K562 (cell line): ENCODE data around the gene FBXO36. TPM values are rescaled to one million over a fixed set of nuclear protein-coding genes. Genes with fewer than 3 reads are reported as not detected.

ENCODE experiments used
- BCL6 ChIP-seq: fragments of 250-450 bp; sonication (Bioruptor Pico); IDR thresholded peaks from 2 replicates; pipeline ENCODE4 v1.4.0; 2020
- BMI1 ChIP-seq: fragments of 150-350 bp; IDR thresholded peaks from 2 replicates; pipeline ENCODE4 v1.6.1; 2014; ENCODE audit warnings: low read length
- GTF3C2 ChIP-seq: IDR thresholded peaks from 3 replicates; pipeline ENCODE4 v1.6.1; 2011; ENCODE audit warnings: borderline replicate concordance, mild to moderate bottlenecking, moderate library complexity; ENCODE audit not compliant: insufficient read length; ENCODE audit errors: extremely low read depth
- MTA2 ChIP-seq: fragments of 450-650 bp; IDR thresholded peaks from 2 replicates; pipeline ENCODE4 v1.6.1; 2016; ENCODE audit warnings: low read depth
- NFRKB ChIP-seq: fragments of 450-650 bp; IDR thresholded peaks from 2 replicates; pipeline ENCODE4 v1.6.1; 2016; ENCODE audit warnings: low read depth
- PKNOX1 ChIP-seq: fragments of 450-650 bp; IDR thresholded peaks from 2 replicates; pipeline ENCODE4 v1.6.1; 2016
- RHOXF2B ChIP-seq: fragments of 250-450 bp; sonication (Bioruptor Pico); conservative IDR thresholded peaks from 2 replicates; pipeline ENCODE4 v1.5.1; 2021
- SMAD2 ChIP-seq: fragments of 150-350 bp; IDR thresholded peaks from 2 replicates; pipeline ENCODE4 v1.6.1; 2014; ENCODE audit warnings: low read depth, mild to moderate bottlenecking, low read length
- TAF1 ChIP-seq: IDR thresholded peaks from 2 replicates; pipeline ENCODE4 v1.6.1; 2011; ENCODE audit warnings: mild to moderate bottlenecking, low read length, moderate library complexity; ENCODE audit not compliant: insufficient read depth, control insufficient read depth, severe bottlenecking; ENCODE audit errors: extremely low read depth
- TFAM ChIP-seq: fragments of 250-450 bp; sonication (Bioruptor Pico); conservative IDR thresholded peaks from 2 replicates; pipeline ENCODE4 v1.5.0; 2021; ENCODE audit warnings: mild to moderate bottlenecking, moderate library complexity
- YY1 ChIP-seq, 3 experiments: IDR thresholded peaks; 2 replicates each; pipeline ENCODE4 v1.6.1; 2011; ENCODE audit warnings: low read length in 2 of 3, mild to moderate bottlenecking in 2 of 3, moderate library complexity in 2 of 3, borderline replicate concordance in 1 of 3, control low read depth in 1 of 3, low read depth in 1 of 3; ENCODE audit not compliant: insufficient read depth in 3 of 3, insufficient replicate concordance in 2 of 3, control insufficient read depth in 1 of 3, insufficient read length in 1 of 3; ENCODE audit errors: extremely low read depth in 1 of 3
- ZEB2 ChIP-seq: fragments of 450-650 bp; IDR thresholded peaks from 2 replicates; pipeline ENCODE4 v1.6.1; 2016
- ZNF407 ChIP-seq: fragments of 450-650 bp; IDR thresholded peaks from 2 replicates; pipeline ENCODE4 v1.6.1; 2016; ENCODE audit warnings: low read depth
- ZNF764 ChIP-seq: fragments of 250-450 bp; sonication (Bioruptor Pico); IDR thresholded peaks from 2 replicates; pipeline ENCODE4 v1.4.0; 2020; ENCODE audit warnings: low read depth, mild to moderate bottlenecking, moderate library complexity
- polyA plus RNA-seq, 8 experiments: library from polyadenylated mRNA; depleted of rRNA in 4 of 8; stranded (reverse) in 5 of 8; unstranded in 3 of 8; fragments of >200 nt; fragmentation: Nextera tagmentation in 2 of 8; fragmentation: Illumina TruSeq in 1 of 8; extraction: Ambion mirVana in 2 of 8; extraction: Trizol in 1 of 8; gene quantifications; 2 replicates each; pipeline versions ENCODE4 v1.2.1 to v1.2.3, GENCODE V29; 2011 to 2014; ENCODE audit warnings: inconsistent platforms in 1 of 8, missing spikeins in 1 of 8
- total RNA-seq, 7 experiments: library from RNA; depleted of rRNA in 6 of 7; stranded (reverse); fragments of >200 nt in 6 of 7; fragmentation: Illumina TruSeq in 2 of 7; extraction: Trizol in 2 of 7; gene quantifications; 2 replicates each; pipeline versions ENCODE4 v1.2.1 to v1.2.3, GENCODE V29; 2011 to 2021; ENCODE audit warnings: low replicate concordance in 1 of 7

The FBXO36 gene
- total and polyA plus RNA-seq, 9 of the 15 experiments (the other 6 are each of a cell fraction or from before 2014, with no cell fraction given) = 0.40 to 0.91 (median 0.58) TPM

GRCh38 chr2:229922449-229923386 lies at the start of gene FBXO36 (continued):
- TF ChIP-seq ZNF407 (no peak), TFAM (CRISPR knock-in tag) (no peak), YY1 (IDR thresholded peaks at IDR 0.05; ENCODE audit: borderline replicate concordance in 1 of 3, control insufficient read depth in 1 of 3, extremely low read depth in 1 of 3, insufficient read depth in 3 of 3, insufficient read length in 1 of 3, insufficient replicate concordance in 2 of 3, low read depth in 1 of 3, low read length in 2 of 3) (peak; percentile 74 to 96 (median 95)), RHOXF2B (CRISPR knock-in tag) (no peak), ZNF764 (no peak), BCL6 (CRISPR knock-in tag) (no peak), NFRKB (no peak), MTA2 (no peak), TAF1 (no peak), ZEB2 (no peak), SMAD2 (no peak), BMI1 (peak; percentile 86), PKNOX1 (no peak), GTF3C2 (no peak)
